ENCODE results near the gene CD59.

The CD59 gene

DNA sequence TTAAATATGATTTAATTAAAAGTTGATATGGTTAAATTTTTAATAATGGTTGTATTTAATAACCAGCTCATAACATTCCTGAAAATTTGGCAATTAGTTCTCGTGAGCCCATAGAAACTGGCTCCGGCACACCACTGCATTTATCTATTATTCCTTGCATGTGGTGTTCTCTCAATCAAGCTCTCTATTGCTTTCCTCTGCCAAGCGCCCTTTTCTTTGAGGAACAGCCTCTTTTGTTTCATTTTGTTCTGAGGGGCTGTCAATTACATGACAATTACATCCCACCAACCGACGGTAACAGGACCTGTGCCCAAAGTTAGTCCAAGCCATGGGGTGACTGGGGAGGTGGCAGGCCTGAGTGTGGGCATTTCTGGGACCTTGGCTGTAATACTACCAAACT lies 43.7 kb downstream of the CD59 start:
- Mint-ChIP-seq H3K36me3 (ENCODE audit: low read depth) (no peaks in the 10 kb centered on the region), H3K9me3 (no peaks in the 10 kb centered on the region), H3K27ac (no peak overlapping the region), H3K4me3 (no peak overlapping the region), H3K27me3 (ENCODE audit: low read depth, poor library complexity) (peaks cover 19% of the 10 kb centered on the region), H3K4me1 (peaks cover 21% of the 10 kb centered on the region)
- TF ChIP-seq CTCF (IDR thresholded peaks at IDR 0.05): no peak
- no peak for DNase-seq

DNA sequence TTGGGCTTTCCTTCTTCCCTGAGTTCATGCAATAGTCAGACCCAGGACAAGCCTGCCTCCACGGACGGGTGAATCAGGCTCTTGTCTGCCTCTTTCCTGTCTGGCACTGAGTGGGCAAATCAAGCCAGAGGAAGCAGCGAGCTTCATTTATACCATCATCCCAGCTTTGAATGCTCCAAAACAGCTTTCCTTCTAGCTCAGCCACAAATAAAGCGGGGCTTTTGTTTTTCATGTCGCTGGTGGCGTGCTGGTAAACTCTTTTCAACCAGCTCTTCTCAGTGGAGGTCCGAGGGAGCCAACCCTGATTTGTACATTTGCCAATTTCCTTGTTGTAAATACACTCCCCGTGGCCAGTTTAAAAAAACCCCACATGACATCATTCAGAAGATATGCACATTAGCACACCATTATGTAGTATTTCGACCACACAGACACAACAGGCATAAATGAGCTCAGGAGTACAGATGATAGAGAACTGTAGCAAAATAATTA lies 44.2 kb downstream of the CD59 start:
- no peak overlapping the region for H3K27ac Mint-ChIP-seq
- DNase-seq: no peak
- no peak for TF ChIP-seq CTCF (IDR thresholded peaks at IDR 0.05)

GRCh38 chr11:33691066-33691864 lies 45.0 kb downstream of the CD59 start:
- H3K36me3 Mint-ChIP-seq (ENCODE audit: low read depth): no peaks in the 10 kb centered on the region
- TF ChIP-seq CTCF (IDR thresholded peaks at IDR 0.05): no peak
- no peak overlapping the region for H3K27ac Mint-ChIP-seq
- H3K27me3 Mint-ChIP-seq (ENCODE audit: low read depth, poor library complexity): peaks cover 15% of the 10 kb centered on the region
- no peaks in the 10 kb centered on the region for H3K9me3 Mint-ChIP-seq
- no peak overlapping the region for H3K4me3 Mint-ChIP-seq
- no peak for DNase-seq
- peaks cover 21% of the 10 kb centered on the region for H3K4me1 Mint-ChIP-seq

More for the DNA sequence above, 44.2 kb downstream of the CD59 start:
- H3K4me1 Mint-ChIP-seq: peaks cover 21% of the 10 kb centered on the region
- H3K27me3 Mint-ChIP-seq (ENCODE audit: low read depth, poor library complexity): peaks cover 19% of the 10 kb centered on the region
- no peaks in the 10 kb centered on the region for H3K9me3 Mint-ChIP-seq
- H3K4me3 Mint-ChIP-seq: no peak overlapping the region
- no peaks in the 10 kb centered on the region for H3K36me3 Mint-ChIP-seq (ENCODE audit: low read depth)

DNA sequence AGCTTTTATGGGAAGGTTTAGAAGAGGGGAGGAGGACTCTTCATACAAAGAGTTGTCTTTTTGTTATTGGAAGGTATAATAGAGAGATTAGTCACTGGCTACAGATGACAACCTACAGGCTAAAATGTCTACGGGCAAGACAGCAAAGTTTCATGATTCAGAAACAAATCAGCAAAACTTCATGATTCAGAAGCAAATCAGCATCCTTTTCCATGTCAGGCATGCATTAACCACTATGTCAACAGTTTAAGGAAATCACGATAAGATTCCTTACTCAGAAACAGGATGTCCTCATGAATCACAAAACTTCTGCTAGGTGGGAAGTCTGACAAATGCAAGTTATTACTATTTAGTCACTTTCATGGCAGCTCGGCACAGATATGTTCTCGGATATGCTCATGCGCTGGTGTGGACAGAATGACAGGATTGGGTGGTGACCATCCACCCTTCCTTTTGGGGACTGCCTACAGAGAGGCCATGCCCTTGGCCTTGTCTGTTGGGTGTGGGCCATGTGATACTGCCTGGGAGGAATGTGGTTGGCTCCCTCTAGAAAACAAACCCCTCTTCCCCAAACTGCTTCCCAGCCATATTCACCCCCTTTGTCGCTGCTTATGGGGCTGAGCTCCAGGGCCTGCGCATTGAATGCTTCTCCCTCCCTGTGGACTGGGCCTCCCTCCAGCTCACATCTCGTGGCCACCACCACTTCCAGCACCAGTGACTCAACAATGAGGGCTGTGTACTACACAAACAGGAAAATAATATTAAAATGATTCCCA lies 45.7 kb downstream of the CD59 start:
- peaks cover 15% of the 10 kb centered on the region for H3K27me3 Mint-ChIP-seq (ENCODE audit: low read depth, poor library complexity)
- TF ChIP-seq CTCF (IDR thresholded peaks at IDR 0.05): no peak
- no peaks in the 10 kb centered on the region for H3K36me3 Mint-ChIP-seq (ENCODE audit: low read depth)
- H3K4me3 Mint-ChIP-seq: no peak overlapping the region
- DNase-seq: no peak
- peaks cover 21% of the 10 kb centered on the region for H3K4me1 Mint-ChIP-seq
- no peak overlapping the region for H3K27ac Mint-ChIP-seq
- no peaks in the 10 kb centered on the region for H3K9me3 Mint-ChIP-seq

GRCh38 chr11:33689501-33689900 lies 46.7 kb downstream of the CD59 start:
- H3K4me3 Mint-ChIP-seq: no peak overlapping the region
- no peak for DNase-seq
- no peaks in the 10 kb centered on the region for H3K9me3 Mint-ChIP-seq
- no peak for TF ChIP-seq CTCF (IDR thresholded peaks at IDR 0.05)
- peaks cover 23% of the 10 kb centered on the region for H3K4me1 Mint-ChIP-seq
- peaks cover 15% of the 10 kb centered on the region for H3K27me3 Mint-ChIP-seq (ENCODE audit: low read depth, poor library complexity)
- H3K36me3 Mint-ChIP-seq (ENCODE audit: low read depth): no peaks in the 10 kb centered on the region
- H3K27ac Mint-ChIP-seq: no peak overlapping the region
